Calu3 (cell line): ENCODE data around the gene ADCY1. TPM values are rescaled to one million over a fixed set of nuclear protein-coding genes. Genes with fewer than 3 reads are reported as not detected.

ENCODE experiments used
- BruUV-seq: library from RNA; stranded (reverse); fragments of 400-500 nt; replicated peaks from 2 replicates; lab custom pipeline; 2021; lab: Mats Ljungman, UMichigan
- CTCF ChIA-PET: fragments of 300-600 bp; sonication (Branson Sonifier 250); formaldehyde crosslinking; loops from one replicate; lab custom pipeline; 2022; ENCODE audit warnings: antibody characterized with exemption; lab: Charles Lee
- DNase-seq: peaks from one replicate; pipeline ENCODE4 v3.0.0; 2022
- H3K27ac Mint-ChIP-seq: one replicate; pipeline ENCODE4 v1.8.0; 2022; ENCODE audit warnings: mixed read lengths; ENCODE audit not compliant: unreplicated experiment
- H3K27me3 Mint-ChIP-seq: one replicate; pipeline ENCODE4 v1.8.0; 2022; ENCODE audit warnings: mixed read lengths; ENCODE audit not compliant: unreplicated experiment
- H3K36me3 Mint-ChIP-seq: one replicate; pipeline ENCODE4 v1.8.0; 2022; ENCODE audit warnings: mild to moderate bottlenecking, moderate library complexity, mixed read lengths; ENCODE audit not compliant: insufficient read depth, unreplicated experiment
- H3K4me1 Mint-ChIP-seq: one replicate; pipeline ENCODE4 v1.8.0; 2022; ENCODE audit warnings: mild to moderate bottlenecking, low read depth, mixed read lengths; ENCODE audit not compliant: unreplicated experiment
- H3K4me3 Mint-ChIP-seq: one replicate; pipeline ENCODE4 v1.8.0; 2022; ENCODE audit warnings: mild to moderate bottlenecking, low read depth, moderate library complexity, mixed read lengths; ENCODE audit not compliant: unreplicated experiment
- H3K9me3 Mint-ChIP-seq: one replicate; pipeline ENCODE4 v1.8.0; 2022; ENCODE audit warnings: low read depth, mixed read lengths; ENCODE audit not compliant: unreplicated experiment
- intact Hi-C: fragments of 100-400 bp; cut with micrococcal nuclease; formaldehyde crosslinking; loops from one replicate; pipeline ENCODE4 v1.10.0; 2022; ENCODE audit not compliant: unreplicated experiment
- total RNA-seq: library from RNA; stranded (reverse); gene quantifications from 2 replicates; pipeline ENCODE4 v1.2.3, GENCODE V29; 2022
- TF ChIP-seq, protein P1 (sequence below): fragments of 200-600 bp; IDR thresholded peaks from one replicate; pipeline ENCODE4 v1.8.0; 2022; ENCODE audit warnings: antibody characterized with exemption; ENCODE audit not compliant: unreplicated experiment

ADCY1 gene
- total RNA-seq, 1 experiment from 2014 or later: 8.8 TPM

GRCh38 chr7:45650404-45651394 is 76.5 kb downstream of the ADCY1 start:
- Mint-ChIP-seq H3K4me3 (no peak overlapping the region), H3K27ac (no peak overlapping the region), H3K27me3 (no peaks in the 10 kb centered on the region), H3K36me3 (no peaks in the 10 kb centered on the region), H3K9me3 (no peaks in the 10 kb centered on the region), H3K4me1 (peaks cover 11% of the 10 kb centered on the region)
- intact Hi-C loops: no loop called here
- CTCF ChIA-PET: no interaction called here
- TF ChIP-seq, protein P1, sequence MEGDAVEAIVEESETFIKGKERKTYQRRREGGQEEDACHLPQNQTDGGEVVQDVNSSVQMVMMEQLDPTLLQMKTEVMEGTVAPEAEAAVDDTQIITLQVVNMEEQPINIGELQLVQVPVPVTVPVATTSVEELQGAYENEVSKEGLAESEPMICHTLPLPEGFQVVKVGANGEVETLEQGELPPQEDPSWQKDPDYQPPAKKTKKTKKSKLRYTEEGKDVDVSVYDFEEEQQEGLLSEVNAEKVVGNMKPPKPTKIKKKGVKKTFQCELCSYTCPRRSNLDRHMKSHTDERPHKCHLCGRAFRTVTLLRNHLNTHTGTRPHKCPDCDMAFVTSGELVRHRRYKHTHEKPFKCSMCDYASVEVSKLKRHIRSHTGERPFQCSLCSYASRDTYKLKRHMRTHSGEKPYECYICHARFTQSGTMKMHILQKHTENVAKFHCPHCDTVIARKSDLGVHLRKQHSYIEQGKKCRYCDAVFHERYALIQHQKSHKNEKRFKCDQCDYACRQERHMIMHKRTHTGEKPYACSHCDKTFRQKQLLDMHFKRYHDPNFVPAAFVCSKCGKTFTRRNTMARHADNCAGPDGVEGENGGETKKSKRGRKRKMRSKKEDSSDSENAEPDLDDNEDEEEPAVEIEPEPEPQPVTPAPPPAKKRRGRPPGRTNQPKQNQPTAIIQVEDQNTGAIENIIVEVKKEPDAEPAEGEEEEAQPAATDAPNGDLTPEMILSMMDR: no peak
- BruUV-seq: no TSS peak
- DNase-seq: no peak

DNA sequence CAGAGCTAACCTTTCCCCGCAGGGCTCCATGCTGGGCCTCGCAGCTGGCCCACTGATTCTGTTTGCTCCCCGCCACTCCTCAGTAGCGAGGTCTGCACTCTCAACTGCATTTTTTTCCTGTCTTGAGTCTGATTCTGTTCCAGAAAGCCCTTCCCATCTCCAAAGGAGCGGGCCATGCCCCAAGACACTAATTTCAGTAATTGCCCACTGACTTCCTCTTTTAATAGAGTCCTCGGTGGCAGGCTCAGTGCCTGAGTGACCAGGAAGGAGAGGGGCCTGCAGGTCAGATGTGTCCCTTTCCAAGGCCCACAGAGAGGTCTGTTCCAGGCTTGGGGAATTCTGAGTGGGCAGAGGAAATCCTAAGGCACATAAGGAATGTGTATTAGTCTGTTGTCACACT is 77.4 kb downstream of the ADCY1 start:
- no peaks in the 10 kb centered on the region for H3K36me3 Mint-ChIP-seq
- no peak for DNase-seq
- TF ChIP-seq, protein P1: no peak
- no peaks in the 10 kb centered on the region for H3K27me3 Mint-ChIP-seq
- BruUV-seq: no TSS peak
- H3K27ac Mint-ChIP-seq: no peak overlapping the region
- H3K9me3 Mint-ChIP-seq: no peaks in the 10 kb centered on the region
- CTCF ChIA-PET: no interaction called here
- intact Hi-C loops: no loop called here
- peaks cover 11% of the 10 kb centered on the region for H3K4me1 Mint-ChIP-seq
- H3K4me3 Mint-ChIP-seq: no peak overlapping the region

DNA sequence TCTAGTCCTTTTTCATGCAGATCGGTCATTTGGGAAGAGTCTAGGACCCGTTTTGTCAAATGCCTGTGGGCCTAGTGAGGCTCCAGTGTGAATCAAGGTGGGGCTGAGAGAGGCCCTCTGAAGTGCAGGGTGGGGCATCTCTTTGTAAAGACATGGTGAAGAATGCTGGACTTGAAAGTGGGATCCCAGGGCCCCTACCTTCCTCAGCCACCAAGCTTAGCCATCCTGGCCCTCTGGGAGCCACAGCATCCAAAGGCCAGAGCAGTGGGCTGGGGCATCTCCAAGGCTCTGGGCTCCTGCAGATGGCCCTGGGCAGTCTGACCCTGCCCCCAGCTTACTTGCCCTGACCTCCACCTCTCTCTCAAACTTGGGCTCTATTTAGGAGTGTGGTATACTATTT is 78.5 kb downstream of the ADCY1 start:
- no peak overlapping the region for H3K4me3 Mint-ChIP-seq
- H3K27ac Mint-ChIP-seq: no peak overlapping the region
- intact Hi-C loops: no loop called here
- TF ChIP-seq, protein P1: no peak
- BruUV-seq: no TSS peak
- no peaks in the 10 kb centered on the region for H3K36me3 Mint-ChIP-seq
- H3K9me3 Mint-ChIP-seq: no peaks in the 10 kb centered on the region
- CTCF ChIA-PET: no interaction called here
- DNase-seq: no peak
- H3K27me3 Mint-ChIP-seq: no peaks in the 10 kb centered on the region
- H3K4me1 Mint-ChIP-seq: peaks cover 11% of the 10 kb centered on the region

GRCh38 chr7:45653209-45653907 is 79.2 kb downstream of the ADCY1 start:
- intact Hi-C loops: no loop called here
- H3K36me3 Mint-ChIP-seq: no peaks in the 10 kb centered on the region

More at GRCh38 chr7:45653209-45653907, 79.2 kb downstream of the ADCY1 start:
- Mint-ChIP-seq H3K27ac (no peak overlapping the region), H3K4me3 (no peak overlapping the region), H3K27me3 (no peaks in the 10 kb centered on the region), H3K4me1 (peaks cover 11% of the 10 kb centered on the region), H3K9me3 (no peaks in the 10 kb centered on the region)
- CTCF ChIA-PET: interaction anchor here (0.6 kb wide), 1 partner anchor 44 kb away, joined by 4 read pairs; no protein-coding TSS in a partner anchor
- DNase-seq: no peak
- TF ChIP-seq, protein P1: no peak
- BruUV-seq: no TSS peak
